Pancreas (tissue), 10 donors: ENCODE measurements around the gene RBM44. TPM values are rescaled to one million over a fixed set of nuclear protein-coding genes. Genes with fewer than 3 reads are reported as not detected.
A peak's percentile ranks its signal among the peaks of the same experiment; 100 is the strongest.

ENCODE experiments used
- ATAC-seq, 4 donors: fragments of 200-7000 bp; cut with Tn5 transposase; one replicate each; pipeline versions ENCODE4 v1.8.0 to v1.9.1; 2020; ENCODE audit warnings: mild to moderate bottlenecking in 4 of 4, moderate library complexity in 4 of 4
- DNase-seq, 6 donors: peaks; one replicate each; pipeline ENCODE4 v3.0.0-alpha.2; 2020
- FAIRE-seq: peaks from 2 replicates; lab custom pipeline; 2012; peaks lifted over from hg19 to GRCh38; lab: Jason Lieb, UNC
- H3K27ac ChIP-seq, 4 donors: fragments of 200-600 bp; sonication (generic); 1 replicate in 3 of 4; 2 replicates in 1 of 4; pipeline versions ENCODE4 v1.5.0 to v1.8.0; 2020
- H3K27me3 ChIP-seq, 4 donors: fragments of 200-600 bp; one replicate each; pipeline ENCODE4 v1.8.0; 2021
- H3K36me3 ChIP-seq, 3 donors: fragments of 200-600 bp; sonication (generic) in 1 of 3; one replicate each; pipeline versions ENCODE4 v1.5.0 to v1.8.0; 2020 to 2021
- H3K4me1 ChIP-seq, 3 donors: fragments of 200-600 bp; one replicate each; pipeline ENCODE4 v1.8.0; 2021
- H3K4me3 ChIP-seq, 4 donors: fragments of 200-600 bp; sonication (generic) in 2 of 4; one replicate each; pipeline versions ENCODE4 v1.5.0 to v1.8.0; 2020 to 2021
- H3K9me3 ChIP-seq, 4 donors: fragments of 200-600 bp; one replicate each; pipeline ENCODE4 v1.8.0; 2021
- WGBS, 2 donors: extraction: QIAGEN DNeasy Blood & Tissue Kit; methylation state at CpG; one replicate each; pipeline ENCODE4 v1.1.7; 2013; 5-methylcytosine and 5-hydroxymethylcytosine counted together
- intact Hi-C, 3 donors: fragments of 100-400 bp; cut with DNase I; formaldehyde crosslinking; loops; one replicate each; pipeline versions ENCODE4 v1.11.1 to v1.14.2; 2022
- polyA plus RNA-seq, 2 donors: library from polyadenylated mRNA; stranded (reverse); fragments of 200-250 nt; gene quantifications; one replicate each; pipeline ENCODE4 v1.2.3, GENCODE V29; 2013
- total RNA-seq, 6 donors: library from RNA; stranded (reverse); fragmentation: NEBNext Ultra II Directional in 4 of 6; extraction: Animal tissue kit (Norgen Biotek cat#: 25700) in 4 of 6; gene quantifications; one replicate each; pipeline versions ENCODE4 v1.2.1 to v1.2.4, GENCODE V29; 2021 to 2023
- TF ChIP-seq, protein P1 (sequence below), 4 donors: fragments of 200-600 bp; sonication (generic) in 3 of 4; IDR thresholded peaks; one replicate each; pipeline versions ENCODE4 v1.5.0 to v1.8.0; 2021; ENCODE audit warnings: antibody characterized with exemption in 4 of 4
- donor health status: healthy with polysubstance abuse.
- donor health status: DM: no; HTN: no; CAD: no; lungs with moderate emphysema.
- donor health status: DM: no; HTN: no; CAD: no.
- donor health status: control.
- donor health status: control.
- donor health status: Bipolar disorder and iron deficiency.
- donor health status: DM: yes; HTN: yes; CAD: no.
- donor health status: DM: no; HTN: no; CAD: no.
- donor health status: DM: no; HTN: no; CAD: no.
- donor health status: DM: yes; HTN: yes; CAD: no.

The RBM44 gene
- total and polyA plus RNA-seq, 8 donors: 0.09 to 0.47 (median 0.32) TPM

DNA sequence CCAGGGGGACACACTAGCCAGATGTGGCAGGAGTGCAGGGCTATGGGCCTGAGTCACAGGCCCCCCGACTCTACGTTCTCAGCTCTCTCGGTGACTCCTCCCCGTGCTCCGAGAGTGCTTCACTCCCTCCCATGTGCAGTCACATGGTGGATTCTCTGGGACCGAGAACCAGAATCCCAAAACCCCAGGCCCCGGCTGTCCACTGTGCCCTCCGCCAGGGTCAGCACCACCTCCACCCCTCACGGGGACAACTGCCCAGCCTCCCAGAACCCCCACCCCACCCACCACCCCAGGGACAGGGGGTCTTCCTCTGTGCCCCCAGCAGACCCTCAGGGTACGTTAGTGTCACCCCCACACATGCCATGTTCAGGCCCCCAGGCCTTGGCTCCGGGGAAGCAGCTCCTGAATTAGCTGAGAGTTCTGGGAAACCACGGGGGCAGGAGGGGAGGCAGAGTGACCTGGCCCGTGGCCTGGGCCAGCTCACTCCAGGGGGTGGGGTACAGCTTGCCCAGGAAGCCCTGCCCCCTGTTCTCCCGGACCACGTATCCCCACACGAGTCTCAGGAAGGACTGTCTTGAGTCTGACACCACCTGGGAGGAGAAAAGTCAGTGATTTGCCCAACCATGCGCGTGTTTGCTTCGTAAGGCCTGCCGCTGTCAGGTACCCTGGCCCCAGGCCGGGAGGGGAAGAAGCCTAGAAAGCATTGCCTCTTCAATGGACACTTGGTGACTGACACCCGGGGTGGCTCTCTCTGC lies 65.3 kb downstream of the RBM44 start:
- intact Hi-C loops: no loop called here
- WGBS, 2 donors: 43 to 44% methylated on average over 22 of the region's 22 CpGs
- DNase-seq (peak in 5 of 6 donors; percentile 42 to 67 (median 55)), ATAC-seq (peak; percentile 4 to 13 (median 7)), FAIRE-seq (no peak)
- no peaks in the 10 kb centered on the region for H3K27me3 ChIP-seq
- peak overlapping the region in 3 of 4 donors; percentile 51 to 94 (median 93) for H3K27ac ChIP-seq
- H3K36me3 ChIP-seq: no peaks in the 10 kb centered on the region
- no peak overlapping the region for H3K4me3 ChIP-seq
- TF ChIP-seq, protein P1, sequence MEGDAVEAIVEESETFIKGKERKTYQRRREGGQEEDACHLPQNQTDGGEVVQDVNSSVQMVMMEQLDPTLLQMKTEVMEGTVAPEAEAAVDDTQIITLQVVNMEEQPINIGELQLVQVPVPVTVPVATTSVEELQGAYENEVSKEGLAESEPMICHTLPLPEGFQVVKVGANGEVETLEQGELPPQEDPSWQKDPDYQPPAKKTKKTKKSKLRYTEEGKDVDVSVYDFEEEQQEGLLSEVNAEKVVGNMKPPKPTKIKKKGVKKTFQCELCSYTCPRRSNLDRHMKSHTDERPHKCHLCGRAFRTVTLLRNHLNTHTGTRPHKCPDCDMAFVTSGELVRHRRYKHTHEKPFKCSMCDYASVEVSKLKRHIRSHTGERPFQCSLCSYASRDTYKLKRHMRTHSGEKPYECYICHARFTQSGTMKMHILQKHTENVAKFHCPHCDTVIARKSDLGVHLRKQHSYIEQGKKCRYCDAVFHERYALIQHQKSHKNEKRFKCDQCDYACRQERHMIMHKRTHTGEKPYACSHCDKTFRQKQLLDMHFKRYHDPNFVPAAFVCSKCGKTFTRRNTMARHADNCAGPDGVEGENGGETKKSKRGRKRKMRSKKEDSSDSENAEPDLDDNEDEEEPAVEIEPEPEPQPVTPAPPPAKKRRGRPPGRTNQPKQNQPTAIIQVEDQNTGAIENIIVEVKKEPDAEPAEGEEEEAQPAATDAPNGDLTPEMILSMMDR (IDR thresholded peaks at IDR 0.05): no peak
- H3K4me1 ChIP-seq: peaks cover 33 to 49% (median 36%) of the 10 kb centered on the region in 3 donors
- H3K9me3 ChIP-seq: no peaks in the 10 kb centered on the region

DNA sequence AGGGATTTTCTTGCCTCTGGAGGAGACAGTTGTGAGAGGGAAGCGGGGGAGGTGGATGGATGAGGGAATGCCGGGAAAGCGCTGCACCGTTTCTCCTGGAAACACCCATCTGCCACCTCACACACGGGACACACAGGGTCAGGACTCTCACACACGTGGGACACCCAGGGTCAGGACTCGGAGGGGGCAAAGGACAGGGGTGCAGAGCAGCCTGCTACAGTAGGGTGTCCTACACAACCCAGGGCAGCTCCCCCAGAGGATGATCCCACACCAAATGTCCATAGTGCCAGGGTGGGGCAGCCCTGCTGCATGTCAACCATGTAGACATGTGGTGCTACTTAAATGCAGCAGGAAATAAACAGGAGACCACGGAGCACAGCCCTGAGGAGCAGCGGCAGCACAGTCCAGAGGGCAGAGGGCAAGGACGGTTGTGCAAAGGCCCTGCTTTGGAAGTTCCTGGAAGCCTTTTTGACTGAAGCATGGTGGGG lies 65.9 kb downstream of the RBM44 start:
- Histone ChIP-seq H3K4me3 (no peak overlapping the region), H3K9me3 (no peaks in the 10 kb centered on the region), H3K27me3 (no peaks in the 10 kb centered on the region), H3K4me1 (peaks cover 33 to 48% (median 36%) of the 10 kb centered on the region in 3 donors), H3K27ac (peak overlapping the region; percentile 22 to 94 (median 72)), H3K36me3 (no peaks in the 10 kb centered on the region)
- no peak for ATAC-seq
- intact Hi-C loops: no loop called here
- DNase-seq: peak in 1 of 6 donors; percentile 49
- 42 to 51% methylated on average over 10 of the region's 10 CpGs for WGBS, 2 donors
- TF ChIP-seq, protein P1 (IDR thresholded peaks at IDR 0.05): no peak
- no peak for FAIRE-seq

DNA sequence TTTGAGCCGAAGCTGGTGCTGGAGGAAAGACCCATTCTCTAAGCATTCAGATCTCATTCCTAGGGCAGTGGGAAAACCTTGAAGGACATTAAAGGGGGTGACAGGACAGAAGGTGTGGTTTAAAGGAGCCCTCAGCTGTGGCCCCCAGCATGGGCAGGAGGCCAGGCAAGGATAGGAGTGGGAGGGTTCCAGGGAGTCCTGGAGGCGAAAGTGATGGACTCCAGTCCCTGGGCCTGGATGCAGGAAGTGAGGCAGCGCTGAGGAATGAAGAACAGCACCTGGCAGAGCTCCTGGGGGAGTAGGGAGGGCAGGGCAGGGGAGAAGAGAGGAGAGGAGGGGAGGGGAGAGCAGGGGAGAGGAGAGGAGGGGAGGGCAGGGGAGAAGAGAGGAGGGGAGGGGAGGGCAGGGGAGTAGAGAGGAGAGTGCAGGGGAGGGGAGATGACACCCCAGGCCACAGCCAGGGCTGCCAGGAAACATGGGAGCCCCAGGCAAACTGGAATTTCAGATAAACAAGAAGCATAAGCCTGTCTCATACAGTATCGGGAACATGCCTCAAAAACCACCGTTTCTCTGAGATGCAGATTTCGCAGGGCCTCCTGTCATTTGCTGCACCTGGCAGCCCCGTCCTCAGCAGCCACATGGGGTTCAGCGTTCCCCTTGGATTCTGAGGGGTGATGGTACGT lies 66.5 kb downstream of the RBM44 start:
- H3K4me1 ChIP-seq: peaks cover 33 to 48% (median 36%) of the 10 kb centered on the region in 3 donors
- intact Hi-C loops: no loop called here
- no peaks in the 10 kb centered on the region for H3K27me3 ChIP-seq
- FAIRE-seq: no peak
- WGBS, 2 donors: 58% methylated on average over 9 of the region's 9 CpGs
- peak; percentile 15 to 46 (median 34) for ATAC-seq
- TF ChIP-seq, protein P1 (IDR thresholded peaks at IDR 0.05): no peak
- no peaks in the 10 kb centered on the region for H3K9me3 ChIP-seq
- no peaks in the 10 kb centered on the region for H3K36me3 ChIP-seq
- H3K4me3 ChIP-seq: no peak overlapping the region
- peak overlapping the region; percentile 22 to 94 (median 72) for H3K27ac ChIP-seq
- peak in 5 of 6 donors; percentile 58 to 70 (median 61) for DNase-seq

DNA sequence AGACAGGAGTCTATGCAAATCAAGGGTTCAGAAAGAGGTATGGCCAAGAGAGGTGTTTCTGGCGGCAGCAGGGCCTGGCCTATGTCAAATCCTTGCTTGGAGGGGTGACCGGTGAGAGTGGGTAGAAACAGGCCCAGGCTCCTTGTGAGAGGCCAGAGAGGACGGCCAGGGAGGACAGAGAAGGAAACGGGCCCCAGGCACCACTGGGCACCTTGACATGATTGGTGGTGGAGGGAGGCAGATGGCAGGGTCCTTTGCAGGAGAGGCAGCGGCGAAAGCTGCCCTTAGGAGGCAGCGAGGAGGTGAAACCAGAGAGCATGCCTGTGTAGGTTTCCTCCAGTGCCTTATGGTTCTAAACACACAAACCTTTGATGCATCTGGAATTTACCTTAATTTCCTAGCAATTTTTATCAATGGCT lies 67.1 kb downstream of the RBM44 start:
- Histone ChIP-seq H3K4me1 (peaks cover 33 to 48% (median 36%) of the 10 kb centered on the region in 3 donors), H3K9me3 (no peaks in the 10 kb centered on the region), H3K27me3 (no peaks in the 10 kb centered on the region), H3K4me3 (no peak overlapping the region), H3K27ac (peak overlapping the region in 2 of 4 donors; percentile 73 to 94), H3K36me3 (no peaks in the 10 kb centered on the region)
- DNase-seq: peak in 1 of 6 donors; percentile 9
- no peak for FAIRE-seq
- ATAC-seq: no peak
- intact Hi-C loops: no loop called here
- TF ChIP-seq, protein P1 (IDR thresholded peaks at IDR 0.05): no peak
- WGBS, 2 donors: 87 to 92% methylated on average over 7 of the region's 7 CpGs
